Measurements from ENCODE around the gene C13orf46. TPM values are rescaled to one million over a fixed set of nuclear protein-coding genes. Genes with fewer than 3 reads are reported as not detected.
"Not testable (repeated sequence)": the region's sequence is repeated elsewhere in the genome, so short reads cannot be mapped to it uniquely, and the experiment has no call there.

Gene C13orf46
- total RNA-seq, 8 experiments from 2014 or later = 0.08 to 1.0 (median 0.27) TPM

GRCh38 chr13:113918580-113918979 lies 55.3 kb downstream of the C13orf46 start:
- 90 to 100% (median 100%) methylated on average over 2 to 5 of the region's 10 CpGs; no CpG with 5 or more reads in 7 of the 10 experiments for WGBS, 10 experiments
- in situ Hi-C loops (cut with MboI; ENCODE audit: low pct_unique_long_range_greater_than_20kb in 2 of 9, low sequenced_read_pairs in 9 of 9, unreplicated experiment in 9 of 9) = no loop called here

GRCh38 chr13:113917594-113918371 lies 56.1 kb downstream of the C13orf46 start:
- 40 to 100% (median 80%) methylated on average over 1 to 8 of the region's 29 CpGs; no CpG with 5 or more reads in 3 of the 10 experiments for WGBS, 10 experiments
- in situ Hi-C loops (cut with MboI; ENCODE audit: low pct_unique_long_range_greater_than_20kb in 2 of 9, low sequenced_read_pairs in 9 of 9, unreplicated experiment in 9 of 9) = no loop called here
- no peak overlapping the region for H3K4me3 ChIP-seq
- peaks cover 0 to 2% of the 10 kb centered on the region in 2 donors for H3K4me1 ChIP-seq (replicated peaks in 1 of 2)
- H3K27ac ChIP-seq = no peak overlapping the region
- ATAC-seq (replicated peaks in 6 of 8) = no peak

More at GRCh38 chr13:113918580-113918979, 55.3 kb downstream of the C13orf46 start:
- H3K4me1 ChIP-seq (replicated peaks in 1 of 2) = peaks cover 0 to 2% of the 10 kb centered on the region in 2 donors
- H3K27ac ChIP-seq = no peak overlapping the region
- H3K4me3 ChIP-seq = no peak overlapping the region
- ATAC-seq (replicated peaks in 6 of 8) = no peak

GRCh38 chr13:113917096-113917495 lies 56.8 kb downstream of the C13orf46 start:
- WGBS, 10 experiments = 12 to 100% (median 91%) methylated on average over 1 to 5 of the region's 14 CpGs; no CpG with 5 or more reads in 6 of the 10 experiments
- no peak overlapping the region for H3K27ac ChIP-seq
- ATAC-seq (replicated peaks in 6 of 8) = no peak
- peaks cover 0 to 2% of the 10 kb centered on the region in 2 donors for H3K4me1 ChIP-seq (replicated peaks in 1 of 2)
- no peak overlapping the region for H3K4me3 ChIP-seq
- in situ Hi-C loops (cut with MboI; ENCODE audit: low pct_unique_long_range_greater_than_20kb in 2 of 9, low sequenced_read_pairs in 9 of 9, unreplicated experiment in 9 of 9) = no loop called here

GRCh38 chr13:113916330-113916815 lies 57.5 kb downstream of the C13orf46 start:
- H3K27ac ChIP-seq = no peak overlapping the region
- peaks cover 0 to 2% of the 10 kb centered on the region in 2 donors for H3K4me1 ChIP-seq (replicated peaks in 1 of 2)
- H3K4me3 ChIP-seq = no peak overlapping the region
- in situ Hi-C loops (cut with MboI; ENCODE audit: low pct_unique_long_range_greater_than_20kb in 2 of 9, low sequenced_read_pairs in 9 of 9, unreplicated experiment in 9 of 9) = no loop called here
- WGBS, 10 experiments = 30 to 100% (median 93%) methylated on average over 1 of the region's 2 CpGs; no CpG with 5 or more reads in 4 of the 10 experiments
- no peak for ATAC-seq (replicated peaks in 6 of 8)

GRCh38 chr13:113915786-113916329 lies 58.0 kb downstream of the C13orf46 start:
- Histone ChIP-seq H3K27ac (no peak overlapping the region), H3K4me3 (no peak overlapping the region), H3K4me1 (replicated peaks in 1 of 2) (peaks cover 0 to 2% of the 10 kb centered on the region in 2 donors)
- in situ Hi-C loops (cut with MboI; ENCODE audit: low pct_unique_long_range_greater_than_20kb in 2 of 9, low sequenced_read_pairs in 9 of 9, unreplicated experiment in 9 of 9) = no loop called here
- WGBS, 10 experiments = 71 to 84% (median 79%) methylated on average over 1 to 11 of the region's 11 CpGs; no CpG with 5 or more reads in 4 of the 10 experiments
- no peak for ATAC-seq (replicated peaks in 6 of 8)

- in situ Hi-C loops (cut with MboI; ENCODE audit: low pct_unique_long_range_greater_than_20kb in 2 of 9, low sequenced_read_pairs in 9 of 9, unreplicated experiment in 9 of 9) = no loop called here
- WGBS, 10 experiments = 20 to 87% (median 68%) methylated on average over 1 to 10 of the region's 21 CpGs; no CpG with 5 or more reads in 3 of the 10 experiments
- Histone ChIP-seq H3K4me3 (no peak overlapping the region), H3K27ac (no peak overlapping the region), H3K4me1 (replicated peaks in 1 of 2) (peaks cover 0 to 2% of the 10 kb centered on the region in 2 donors)
- no peak for ATAC-seq (replicated peaks in 6 of 8)
Observed at GRCh38 chr13:113915012-113915763, 58.7 kb downstream of the C13orf46 start.

GRCh38 chr13:113914333-113915011 lies 59.4 kb downstream of the C13orf46 start:
- ATAC-seq (replicated peaks in 6 of 8) = no peak
- peaks cover 0 to 2% of the 10 kb centered on the region in 2 donors for H3K4me1 ChIP-seq (replicated peaks in 1 of 2)
- in situ Hi-C loops (cut with MboI; ENCODE audit: low pct_unique_long_range_greater_than_20kb in 2 of 9, low sequenced_read_pairs in 9 of 9, unreplicated experiment in 9 of 9) = no loop called here
- H3K4me3 ChIP-seq = no peak overlapping the region
- 40 to 100% (median 80%) methylated on average over 1 to 12 of the region's 24 CpGs; no CpG with 5 or more reads in 3 of the 10 experiments for WGBS, 10 experiments
- H3K27ac ChIP-seq = no peak overlapping the region

- H3K4me1 ChIP-seq (replicated peaks in 1 of 2); in situ Hi-C loops (cut with MboI; ENCODE audit: low pct_unique_long_range_greater_than_20kb in 2 of 9, low sequenced_read_pairs in 9 of 9, unreplicated experiment in 9 of 9); ATAC-seq (replicated peaks in 6 of 8); H3K4me3 ChIP-seq; H3K27ac ChIP-seq: not testable (repeated sequence)
- WGBS, 10 experiments = 83 to 100% (median 96%) methylated on average over 1 to 16 of the region's 22 CpGs; no CpG with 5 or more reads in 4 of the 10 experiments
Observed at GRCh38 chr13:113913838-113914237, 60.0 kb downstream of the C13orf46 start.

- ATAC-seq (replicated peaks in 6 of 8); in situ Hi-C loops (cut with MboI; ENCODE audit: low pct_unique_long_range_greater_than_20kb in 2 of 9, low sequenced_read_pairs in 9 of 9, unreplicated experiment in 9 of 9); H3K4me3 ChIP-seq; H3K4me1 ChIP-seq (replicated peaks in 1 of 2); H3K27ac ChIP-seq: not testable (repeated sequence)
- 8 to 82% (median 30%) methylated on average over 2 to 3 of the region's 8 CpGs; no CpG with 5 or more reads in 6 of the 10 experiments for WGBS, 10 experiments
Observed at GRCh38 chr13:113913408-113913807, 60.5 kb downstream of the C13orf46 start.

GRCh38 chr13:113912596-113912995 lies 61.3 kb downstream of the C13orf46 start:
- in situ Hi-C loops (cut with MboI; ENCODE audit: low pct_unique_long_range_greater_than_20kb in 2 of 9, low sequenced_read_pairs in 9 of 9, unreplicated experiment in 9 of 9) = no loop called here
- Histone ChIP-seq H3K27ac (no peak overlapping the region), H3K4me3 (no peak overlapping the region), H3K4me1 (replicated peaks in 1 of 2) (peaks cover 13 to 18% of the 10 kb centered on the region in 2 donors)
- ATAC-seq (replicated peaks in 6 of 8) = no peak
- WGBS, 10 experiments = 23 to 80% (median 59%) methylated on average over 2 to 3 of the region's 3 CpGs

- Histone ChIP-seq H3K27ac (no peak overlapping the region), H3K4me1 (replicated peaks in 1 of 2) (peaks cover 13 to 16% of the 10 kb centered on the region in 2 donors), H3K4me3 (no peak overlapping the region)
- 24 to 100% (median 73%) methylated on average over 2 to 7 of the region's 17 CpGs; no CpG with 5 or more reads in 1 of the 10 experiments for WGBS, 10 experiments
- in situ Hi-C loops (cut with MboI; ENCODE audit: low pct_unique_long_range_greater_than_20kb in 2 of 9, low sequenced_read_pairs in 9 of 9, unreplicated experiment in 9 of 9) = no loop called here
- peak in 5 of 8 experiments; percentile 45 to 84 (median 62) for ATAC-seq (replicated peaks in 6 of 8)
Observed at GRCh38 chr13:113907635-113908617, 66.0 kb downstream of the C13orf46 start.

Measured in motor neuron (in vitro differentiated cells).